Measurements from ENCODE around the gene ELP4.

DNA sequence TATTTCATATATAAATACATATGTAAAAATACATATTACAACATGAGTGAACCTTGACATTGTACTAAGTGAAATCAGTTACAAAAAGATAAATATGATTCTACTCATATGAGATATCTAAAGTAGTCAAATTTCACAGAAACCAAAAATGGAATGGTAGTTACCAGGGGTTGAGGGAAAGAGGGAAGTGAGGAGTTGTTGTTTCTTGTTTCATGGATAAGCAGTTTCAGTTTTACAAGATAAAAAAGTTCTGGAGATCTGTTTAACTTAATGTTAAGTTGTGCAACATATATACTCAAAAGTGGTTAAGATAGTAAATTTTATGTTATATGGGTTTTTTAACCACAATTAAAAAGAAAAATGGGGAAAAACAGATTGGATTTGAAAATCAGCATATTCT is 107.7 kb downstream of the ELP4 start:
- TF ChIP-seq, protein P1, sequence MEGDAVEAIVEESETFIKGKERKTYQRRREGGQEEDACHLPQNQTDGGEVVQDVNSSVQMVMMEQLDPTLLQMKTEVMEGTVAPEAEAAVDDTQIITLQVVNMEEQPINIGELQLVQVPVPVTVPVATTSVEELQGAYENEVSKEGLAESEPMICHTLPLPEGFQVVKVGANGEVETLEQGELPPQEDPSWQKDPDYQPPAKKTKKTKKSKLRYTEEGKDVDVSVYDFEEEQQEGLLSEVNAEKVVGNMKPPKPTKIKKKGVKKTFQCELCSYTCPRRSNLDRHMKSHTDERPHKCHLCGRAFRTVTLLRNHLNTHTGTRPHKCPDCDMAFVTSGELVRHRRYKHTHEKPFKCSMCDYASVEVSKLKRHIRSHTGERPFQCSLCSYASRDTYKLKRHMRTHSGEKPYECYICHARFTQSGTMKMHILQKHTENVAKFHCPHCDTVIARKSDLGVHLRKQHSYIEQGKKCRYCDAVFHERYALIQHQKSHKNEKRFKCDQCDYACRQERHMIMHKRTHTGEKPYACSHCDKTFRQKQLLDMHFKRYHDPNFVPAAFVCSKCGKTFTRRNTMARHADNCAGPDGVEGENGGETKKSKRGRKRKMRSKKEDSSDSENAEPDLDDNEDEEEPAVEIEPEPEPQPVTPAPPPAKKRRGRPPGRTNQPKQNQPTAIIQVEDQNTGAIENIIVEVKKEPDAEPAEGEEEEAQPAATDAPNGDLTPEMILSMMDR (IDR thresholded peaks at IDR 0.05): no peak
- TF ChIP-seq POLR2AphosphoS5 (IDR thresholded peaks at IDR 0.05; ENCODE audit: low read depth, low read length): no peak
- TF ChIP-seq, protein P2, sequence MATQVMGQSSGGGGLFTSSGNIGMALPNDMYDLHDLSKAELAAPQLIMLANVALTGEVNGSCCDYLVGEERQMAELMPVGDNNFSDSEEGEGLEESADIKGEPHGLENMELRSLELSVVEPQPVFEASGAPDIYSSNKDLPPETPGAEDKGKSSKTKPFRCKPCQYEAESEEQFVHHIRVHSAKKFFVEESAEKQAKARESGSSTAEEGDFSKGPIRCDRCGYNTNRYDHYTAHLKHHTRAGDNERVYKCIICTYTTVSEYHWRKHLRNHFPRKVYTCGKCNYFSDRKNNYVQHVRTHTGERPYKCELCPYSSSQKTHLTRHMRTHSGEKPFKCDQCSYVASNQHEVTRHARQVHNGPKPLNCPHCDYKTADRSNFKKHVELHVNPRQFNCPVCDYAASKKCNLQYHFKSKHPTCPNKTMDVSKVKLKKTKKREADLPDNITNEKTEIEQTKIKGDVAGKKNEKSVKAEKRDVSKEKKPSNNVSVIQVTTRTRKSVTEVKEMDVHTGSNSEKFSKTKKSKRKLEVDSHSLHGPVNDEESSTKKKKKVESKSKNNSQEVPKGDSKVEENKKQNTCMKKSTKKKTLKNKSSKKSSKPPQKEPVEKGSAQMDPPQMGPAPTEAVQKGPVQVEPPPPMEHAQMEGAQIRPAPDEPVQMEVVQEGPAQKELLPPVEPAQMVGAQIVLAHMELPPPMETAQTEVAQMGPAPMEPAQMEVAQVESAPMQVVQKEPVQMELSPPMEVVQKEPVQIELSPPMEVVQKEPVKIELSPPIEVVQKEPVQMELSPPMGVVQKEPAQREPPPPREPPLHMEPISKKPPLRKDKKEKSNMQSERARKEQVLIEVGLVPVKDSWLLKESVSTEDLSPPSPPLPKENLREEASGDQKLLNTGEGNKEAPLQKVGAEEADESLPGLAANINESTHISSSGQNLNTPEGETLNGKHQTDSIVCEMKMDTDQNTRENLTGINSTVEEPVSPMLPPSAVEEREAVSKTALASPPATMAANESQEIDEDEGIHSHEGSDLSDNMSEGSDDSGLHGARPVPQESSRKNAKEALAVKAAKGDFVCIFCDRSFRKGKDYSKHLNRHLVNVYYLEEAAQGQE (IDR thresholded peaks at IDR 0.05; ENCODE audit: insufficient read depth in 1 of 2, low read depth in 2 of 2, low read length in 1 of 2): no peak
